ENCODE measurements around the gene CACNA2D3. TPM values are rescaled to one million over a fixed set of nuclear protein-coding genes. Genes with fewer than 3 reads are reported as not detected.

The CACNA2D3 gene
- total and polyA plus RNA-seq, 12 donors: 0.26 to 13.7 (median 2.8) TPM; not detected in 1

DNA sequence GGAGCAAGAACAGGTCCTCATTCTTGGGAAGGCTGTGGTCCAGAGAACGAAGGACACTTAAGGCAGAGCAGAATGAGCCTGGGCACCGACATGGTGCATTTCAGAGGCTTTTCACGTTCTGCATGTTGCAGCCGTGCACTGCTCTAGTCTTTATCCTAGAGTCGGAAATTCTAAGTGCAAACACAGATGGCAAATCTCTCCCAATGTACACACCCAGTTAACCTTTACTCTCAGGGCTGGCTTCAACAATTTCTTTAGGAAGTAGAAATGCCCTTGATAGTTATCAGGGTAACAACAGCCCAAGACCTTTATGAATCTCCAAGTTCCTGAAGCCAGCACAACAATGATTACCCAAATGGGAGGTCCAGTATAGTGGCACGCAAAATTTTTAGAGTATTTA is 844.6 kb downstream of the CACNA2D3 start:
- no peak for DNase-seq
- 77 to 83% (median 80%) methylated on average over 6 of the region's 6 CpGs for WGBS, 4 donors
- no peak for TF ChIP-seq POLR2A (IDR thresholded peaks at IDR 0.05)
- TF ChIP-seq, protein P1, sequence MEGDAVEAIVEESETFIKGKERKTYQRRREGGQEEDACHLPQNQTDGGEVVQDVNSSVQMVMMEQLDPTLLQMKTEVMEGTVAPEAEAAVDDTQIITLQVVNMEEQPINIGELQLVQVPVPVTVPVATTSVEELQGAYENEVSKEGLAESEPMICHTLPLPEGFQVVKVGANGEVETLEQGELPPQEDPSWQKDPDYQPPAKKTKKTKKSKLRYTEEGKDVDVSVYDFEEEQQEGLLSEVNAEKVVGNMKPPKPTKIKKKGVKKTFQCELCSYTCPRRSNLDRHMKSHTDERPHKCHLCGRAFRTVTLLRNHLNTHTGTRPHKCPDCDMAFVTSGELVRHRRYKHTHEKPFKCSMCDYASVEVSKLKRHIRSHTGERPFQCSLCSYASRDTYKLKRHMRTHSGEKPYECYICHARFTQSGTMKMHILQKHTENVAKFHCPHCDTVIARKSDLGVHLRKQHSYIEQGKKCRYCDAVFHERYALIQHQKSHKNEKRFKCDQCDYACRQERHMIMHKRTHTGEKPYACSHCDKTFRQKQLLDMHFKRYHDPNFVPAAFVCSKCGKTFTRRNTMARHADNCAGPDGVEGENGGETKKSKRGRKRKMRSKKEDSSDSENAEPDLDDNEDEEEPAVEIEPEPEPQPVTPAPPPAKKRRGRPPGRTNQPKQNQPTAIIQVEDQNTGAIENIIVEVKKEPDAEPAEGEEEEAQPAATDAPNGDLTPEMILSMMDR (IDR thresholded peaks at IDR 0.05): no peak
- no peak overlapping the region for H3K27ac ChIP-seq
- no peak overlapping the region for H3K4me3 ChIP-seq
- H3K27me3 ChIP-seq: no peaks in the 10 kb centered on the region
- H3K4me1 ChIP-seq (replicated peaks in 1 of 2): peaks cover 0 to 7% of the 10 kb centered on the region in 2 donors
- intact Hi-C loops (cut with DNase I): no loop called here
- no peaks in the 10 kb centered on the region for H3K9me3 ChIP-seq (replicated peaks in 1 of 3)
- H3K36me3 ChIP-seq (replicated peaks in 1 of 2): no peaks in the 10 kb centered on the region

- TF ChIP-seq POLR2A (IDR thresholded peaks at IDR 0.05): no peak
- TF ChIP-seq, protein P1 (IDR thresholded peaks at IDR 0.05): no peak
- H3K27me3 ChIP-seq: no peaks in the 10 kb centered on the region
- no peaks in the 10 kb centered on the region for H3K36me3 ChIP-seq (replicated peaks in 1 of 2)
- WGBS, 4 donors: 35 to 57% (median 48%) methylated on average over 1 of the region's 1 CpG
- DNase-seq: no peak
- H3K27ac ChIP-seq: no peak overlapping the region
- no peak overlapping the region for H3K4me3 ChIP-seq
- intact Hi-C loops (cut with DNase I): no loop called here
- H3K4me1 ChIP-seq (replicated peaks in 1 of 2): peaks cover 0 to 7% of the 10 kb centered on the region in 2 donors
- no peaks in the 10 kb centered on the region for H3K9me3 ChIP-seq (replicated peaks in 1 of 3)
Observed at GRCh38 chr3:54967731-54968161, 845.4 kb downstream of the CACNA2D3 start.

DNA sequence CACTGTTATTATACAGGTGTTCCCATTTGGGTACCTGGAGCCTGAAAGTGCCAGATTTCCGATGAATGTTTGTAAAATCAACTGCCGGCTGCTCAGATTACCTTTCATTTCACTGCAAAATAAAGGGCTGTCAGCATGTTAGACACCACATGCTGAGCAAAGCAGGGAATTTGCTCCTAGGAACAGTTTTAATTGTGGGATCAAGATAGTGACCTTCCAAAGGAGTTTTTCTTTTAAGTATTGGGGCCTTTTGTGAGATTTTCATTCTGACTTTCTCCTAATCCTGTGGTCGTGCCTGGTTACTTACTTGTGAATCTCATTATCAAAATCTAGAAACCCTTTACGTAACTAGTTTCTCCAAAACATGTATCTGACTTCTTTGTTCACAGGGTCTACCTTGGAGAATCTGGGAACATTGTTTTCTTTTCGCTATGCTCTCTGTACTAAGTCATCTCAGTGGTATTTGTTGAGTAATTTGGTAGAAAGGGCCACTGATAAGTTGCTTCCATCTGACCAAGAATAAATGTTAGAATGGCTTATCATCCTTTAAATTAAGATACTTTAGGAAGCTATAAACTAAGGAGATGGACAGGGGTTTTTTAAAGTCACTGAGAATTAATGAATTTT is 846.3 kb downstream of the CACNA2D3 start:
- Histone ChIP-seq H3K27me3 (no peaks in the 10 kb centered on the region), H3K36me3 (replicated peaks in 1 of 2) (no peaks in the 10 kb centered on the region), H3K9me3 (replicated peaks in 1 of 3) (no peaks in the 10 kb centered on the region), H3K27ac (no peak overlapping the region), H3K4me1 (replicated peaks in 1 of 2) (peaks cover 0 to 7% of the 10 kb centered on the region in 2 donors), H3K4me3 (no peak overlapping the region)
- DNase-seq: no peak
- no peak for TF ChIP-seq POLR2A (IDR thresholded peaks at IDR 0.05)
- TF ChIP-seq, protein P1 (IDR thresholded peaks at IDR 0.05): no peak
- WGBS, 4 donors: 86 to 89% (median 88%) methylated on average over 5 of the region's 5 CpGs
- intact Hi-C loops (cut with DNase I): no loop called here

- Histone ChIP-seq H3K27me3 (no peaks in the 10 kb centered on the region), H3K4me3 (no peak overlapping the region), H3K36me3 (replicated peaks in 1 of 2) (no peaks in the 10 kb centered on the region), H3K27ac (no peak overlapping the region), H3K4me1 (replicated peaks in 1 of 2) (peaks cover 0 to 7% of the 10 kb centered on the region in 2 donors), H3K9me3 (replicated peaks in 1 of 3) (no peaks in the 10 kb centered on the region)
- TF ChIP-seq, protein P1 (IDR thresholded peaks at IDR 0.05): no peak
- TF ChIP-seq POLR2A (IDR thresholded peaks at IDR 0.05): no peak
- DNase-seq: no peak
- intact Hi-C loops (cut with DNase I): no loop called here
- WGBS, 4 donors: 87 to 92% (median 90%) methylated on average over 3 of the region's 3 CpGs
Observed at GRCh38 chr3:54969652-54970051, 847.3 kb downstream of the CACNA2D3 start.
